ENCODE results near the gene SMO. TPM values are rescaled to one million over a fixed set of nuclear protein-coding genes. Genes with fewer than 3 reads are reported as not detected.

The SMO gene
- total and polyA plus RNA-seq, 9 of the 15 experiments (the other 6 are each of a cell fraction or from before 2014, with no cell fraction given) = 0.05 to 0.13 (median 0.10) TPM; not detected in 5

DNA sequence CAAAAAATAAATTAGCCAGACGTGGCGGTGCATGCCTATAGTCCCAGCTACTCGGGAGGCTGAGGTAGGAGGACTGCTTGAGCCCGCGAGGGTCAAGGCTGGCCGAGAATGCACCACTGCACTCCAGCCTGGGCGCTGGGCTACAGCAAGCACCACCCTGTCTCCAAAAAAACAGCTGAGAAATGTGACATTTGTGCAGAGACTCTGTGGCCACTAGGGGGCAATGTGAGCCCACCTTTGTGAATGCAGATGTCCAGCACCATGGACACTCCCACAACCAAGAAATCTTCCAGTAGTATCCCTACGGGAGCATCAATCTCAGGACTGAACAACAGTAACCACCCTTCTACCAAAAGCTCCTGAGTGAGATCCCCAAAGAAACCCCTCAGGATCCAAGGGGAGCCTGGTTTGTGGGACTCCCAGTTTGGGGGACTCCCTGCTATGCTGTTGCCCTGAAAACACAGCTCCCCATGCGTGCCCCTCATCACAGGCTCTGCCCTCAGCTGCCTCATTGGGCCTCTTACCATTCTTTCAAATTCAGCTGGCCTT, 30.2 kb downstream of the SMO start (continued):
- TF ChIP-seq ZHX1 (conservative IDR thresholded peaks at IDR 0.05; ENCODE audit: low read length) (peak; percentile 66), ID3 (CRISPR knock-in tag; IDR thresholded peaks at IDR 0.05) (no peak), ID3 (tag; IDR thresholded peaks at IDR 0.05) (peak; percentile 69; the same call in 1 of the 2 replicates), MTA3 (IDR thresholded peaks at IDR 0.05; ENCODE audit: borderline replicate concordance) (peak; percentile 27; the same call in 1 of the 2 replicates), MAFF (IDR thresholded peaks at IDR 0.05; ENCODE audit: low read length) (no peak), ZFP30 (CRISPR knock-in tag; IDR thresholded peaks at IDR 0.05; ENCODE audit: borderline replicate concordance) (no peak), ZNF551 (CRISPR knock-in tag; IDR thresholded peaks at IDR 0.05) (no peak), HOXB6 (CRISPR knock-in tag; IDR thresholded peaks at IDR 0.05; ENCODE audit: borderline replicate concordance) (no peak), PURB (CRISPR knock-in tag; IDR thresholded peaks at IDR 0.05; ENCODE audit: low read depth) (no peak), EHMT2 (IDR thresholded peaks at IDR 0.05) (peak; percentile 60; the same call in 1 of the 2 replicates), RB1 (IDR thresholded peaks at IDR 0.05; ENCODE audit: low read depth) (peak; percentile 60; the same call in 1 of the 2 replicates), SP1 (CRISPR knock-in tag; IDR thresholded peaks at IDR 0.05) (peak; percentile 74), PML (IDR thresholded peaks at IDR 0.05; ENCODE audit: low read length) (no peak), STAG1 (CRISPR knock-in tag; IDR thresholded peaks at IDR 0.05; ENCODE audit: borderline replicate concordance) (peak; percentile 93), CREB1 (IDR thresholded peaks at IDR 0.05) (no peak), CREB1 (CRISPR knock-in tag; IDR thresholded peaks at IDR 0.05) (no peak), ZNF384 (IDR thresholded peaks at IDR 0.05; ENCODE audit: low read depth, low read length) (peak; percentile 82), XRCC5 (IDR thresholded peaks at IDR 0.05; ENCODE audit: low read depth, low read length) (peak; percentile 80), CEBPG (CRISPR knock-in tag; IDR thresholded peaks at IDR 0.05) (0 out of 2 replicates have a peak, but pooled peaks have one; percentile 6), CEBPG (tag; conservative IDR thresholded peaks at IDR 0.05 in 1 of 2, IDR thresholded peaks at IDR 0.05 in 1 of 2) (no peak), ZNF175 (CRISPR knock-in tag; IDR thresholded peaks at IDR 0.05; ENCODE audit: low read depth) (no peak), IRF2 (CRISPR knock-in tag; IDR thresholded peaks at IDR 0.05) (no peak), ZBED1 (IDR thresholded peaks at IDR 0.05) (no peak), PHF8 (IDR thresholded peaks at IDR 0.05; ENCODE audit: borderline replicate concordance, low read length) (no peak), HDAC6 (IDR thresholded peaks at IDR 0.05; ENCODE audit: low read depth, low read length) (no peak), SMC3 (conservative IDR thresholded peaks at IDR 0.05; ENCODE audit: insufficient read depth, low read depth, low read length) (peak; percentile 98), HEY1 (CRISPR knock-in tag; IDR thresholded peaks at IDR 0.05; ENCODE audit: borderline replicate concordance) (peak; percentile 74; the same call in 1 of the 2 replicates)
- TF ChIP-seq, protein P1, sequence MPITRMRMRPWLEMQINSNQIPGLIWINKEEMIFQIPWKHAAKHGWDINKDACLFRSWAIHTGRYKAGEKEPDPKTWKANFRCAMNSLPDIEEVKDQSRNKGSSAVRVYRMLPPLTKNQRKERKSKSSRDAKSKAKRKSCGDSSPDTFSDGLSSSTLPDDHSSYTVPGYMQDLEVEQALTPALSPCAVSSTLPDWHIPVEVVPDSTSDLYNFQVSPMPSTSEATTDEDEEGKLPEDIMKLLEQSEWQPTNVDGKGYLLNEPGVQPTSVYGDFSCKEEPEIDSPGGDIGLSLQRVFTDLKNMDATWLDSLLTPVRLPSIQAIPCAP (CRISPR knock-in tag; IDR thresholded peaks at IDR 0.05; ENCODE audit: borderline replicate concordance) = no peak

Measured in K562 (cell line).